ENCODE data around the gene TGFBR2. TPM values are rescaled to one million over a fixed set of nuclear protein-coding genes. Genes with fewer than 3 reads are reported as not detected.
A peak's percentile ranks its signal among the peaks of the same experiment; 100 is the strongest.

The TGFBR2 gene
- total and polyA plus RNA-seq, 2 of the 13 experiments (the other 11 are each of a cell fraction or from before 2014, with no cell fraction given), result 82.2 to 187 TPM

DNA sequence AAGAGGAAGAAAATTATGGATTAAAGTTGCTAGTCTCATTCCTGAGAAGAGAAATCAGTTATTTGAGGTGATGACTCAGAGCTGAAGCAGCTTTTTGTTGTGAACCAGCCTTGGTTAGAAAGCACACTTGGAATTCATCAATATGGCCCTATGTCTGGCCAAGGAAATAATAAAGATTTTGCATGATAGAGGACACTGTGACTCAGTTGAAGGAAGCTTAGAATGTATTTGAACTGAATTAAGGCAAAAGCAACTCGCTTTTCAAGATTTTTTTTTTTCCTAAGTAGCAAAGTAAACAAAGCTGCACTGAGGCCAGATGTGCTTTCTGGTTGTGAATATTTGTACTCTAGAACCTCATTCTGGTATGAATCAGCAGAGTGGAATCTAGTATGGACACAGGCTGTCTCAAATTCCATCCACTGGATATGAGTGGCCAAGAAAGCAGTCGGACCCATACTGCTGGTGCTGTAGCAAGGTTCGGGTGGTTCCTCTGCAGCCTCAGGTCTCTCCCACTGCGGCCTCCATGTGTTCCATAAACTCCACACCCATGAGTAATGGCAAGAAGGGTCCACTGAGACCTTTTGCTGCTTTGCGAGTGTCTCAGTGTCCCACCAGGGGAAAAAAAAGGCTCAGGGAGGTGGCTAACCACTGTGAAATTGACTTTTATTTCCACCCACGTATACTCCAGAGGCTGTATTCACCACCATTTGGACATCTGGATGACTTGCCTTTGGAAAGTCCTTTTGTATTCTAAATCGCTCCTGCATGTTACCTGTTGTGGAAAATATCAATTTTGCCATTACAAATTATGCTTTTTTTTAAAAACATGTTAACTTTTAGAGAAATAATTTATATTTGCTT, 53.1 kb downstream of the TGFBR2 start (continued):
- TF ChIP-seq, protein P1, sequence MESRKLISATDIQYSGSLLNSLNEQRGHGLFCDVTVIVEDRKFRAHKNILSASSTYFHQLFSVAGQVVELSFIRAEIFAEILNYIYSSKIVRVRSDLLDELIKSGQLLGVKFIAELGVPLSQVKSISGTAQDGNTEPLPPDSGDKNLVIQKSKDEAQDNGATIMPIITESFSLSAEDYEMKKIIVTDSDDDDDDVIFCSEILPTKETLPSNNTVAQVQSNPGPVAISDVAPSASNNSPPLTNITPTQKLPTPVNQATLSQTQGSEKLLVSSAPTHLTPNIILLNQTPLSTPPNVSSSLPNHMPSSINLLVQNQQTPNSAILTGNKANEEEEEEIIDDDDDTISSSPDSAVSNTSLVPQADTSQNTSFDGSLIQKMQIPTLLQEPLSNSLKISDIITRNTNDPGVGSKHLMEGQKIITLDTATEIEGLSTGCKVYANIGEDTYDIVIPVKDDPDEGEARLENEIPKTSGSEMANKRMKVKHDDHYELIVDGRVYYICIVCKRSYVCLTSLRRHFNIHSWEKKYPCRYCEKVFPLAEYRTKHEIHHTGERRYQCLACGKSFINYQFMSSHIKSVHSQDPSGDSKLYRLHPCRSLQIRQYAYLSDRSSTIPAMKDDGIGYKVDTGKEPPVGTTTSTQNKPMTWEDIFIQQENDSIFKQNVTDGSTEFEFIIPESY (CRISPR knock-in tag; IDR thresholded peaks at IDR 0.05), result no peak
- TF ChIP-seq ZFP36L2 (CRISPR knock-in tag; IDR thresholded peaks at IDR 0.05) (no peak), POLR2A (IDR thresholded peaks at IDR 0.05; ENCODE audit: insufficient read depth in 1 of 2, low read depth in 2 of 2, low read length in 2 of 2) (peak; percentile 23 to 33; a peak in 1 of 4 replicates), HOMEZ (CRISPR knock-in tag; IDR thresholded peaks at IDR 0.05; ENCODE audit: low read depth) (peak; percentile 71), ZSCAN25 (CRISPR knock-in tag; IDR thresholded peaks at IDR 0.05) (no peak), ZBTB37 (CRISPR knock-in tag; IDR thresholded peaks at IDR 0.05) (0 out of 2 replicates have a peak, but pooled peaks have one; percentile 43), ZNF430 (CRISPR knock-in tag; IDR thresholded peaks at IDR 0.05) (no peak), RELA (CRISPR knock-in tag; IDR thresholded peaks at IDR 0.05) (no peak), ETV5 (CRISPR knock-in tag; IDR thresholded peaks at IDR 0.05; ENCODE audit: borderline replicate concordance) (0 out of 2 replicates have a peak, but pooled peaks have one; percentile 6), CHD2 (IDR thresholded peaks at IDR 0.05; ENCODE audit: low read depth, low read length) (no peak), CEBPZ (IDR thresholded peaks at IDR 0.05; ENCODE audit: low read length) (no peak), JUN (CRISPR knock-in tag; IDR thresholded peaks at IDR 0.05) (peak; percentile 56; the same call in 1 of the 2 replicates), HNRNPK (IDR thresholded peaks at IDR 0.05; ENCODE audit: low read depth, low read length, poor library complexity, severe bottlenecking) (no peak), ZC3H4 (CRISPR knock-in tag; IDR thresholded peaks at IDR 0.05; ENCODE audit: borderline replicate concordance) (no peak)
- TF ChIP-seq, protein P2, sequence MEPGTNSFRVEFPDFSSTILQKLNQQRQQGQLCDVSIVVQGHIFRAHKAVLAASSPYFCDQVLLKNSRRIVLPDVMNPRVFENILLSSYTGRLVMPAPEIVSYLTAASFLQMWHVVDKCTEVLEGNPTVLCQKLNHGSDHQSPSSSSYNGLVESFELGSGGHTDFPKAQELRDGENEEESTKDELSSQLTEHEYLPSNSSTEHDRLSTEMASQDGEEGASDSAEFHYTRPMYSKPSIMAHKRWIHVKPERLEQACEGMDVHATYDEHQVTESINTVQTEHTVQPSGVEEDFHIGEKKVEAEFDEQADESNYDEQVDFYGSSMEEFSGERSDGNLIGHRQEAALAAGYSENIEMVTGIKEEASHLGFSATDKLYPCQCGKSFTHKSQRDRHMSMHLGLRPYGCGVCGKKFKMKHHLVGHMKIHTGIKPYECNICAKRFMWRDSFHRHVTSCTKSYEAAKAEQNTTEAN (CRISPR knock-in tag; conservative IDR thresholded peaks at IDR 0.05), result 0 out of 2 replicates have a peak, but pooled peaks have one; percentile 32
- TF ChIP-seq, protein P3, sequence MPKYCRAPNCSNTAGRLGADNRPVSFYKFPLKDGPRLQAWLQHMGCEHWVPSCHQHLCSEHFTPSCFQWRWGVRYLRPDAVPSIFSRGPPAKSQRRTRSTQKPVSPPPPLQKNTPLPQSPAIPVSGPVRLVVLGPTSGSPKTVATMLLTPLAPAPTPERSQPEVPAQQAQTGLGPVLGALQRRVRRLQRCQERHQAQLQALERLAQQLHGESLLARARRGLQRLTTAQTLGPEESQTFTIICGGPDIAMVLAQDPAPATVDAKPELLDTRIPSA (CRISPR knock-in tag; IDR thresholded peaks at IDR 0.05; ENCODE audit: borderline replicate concordance), result no peak
- TF ChIP-seq, protein P4, sequence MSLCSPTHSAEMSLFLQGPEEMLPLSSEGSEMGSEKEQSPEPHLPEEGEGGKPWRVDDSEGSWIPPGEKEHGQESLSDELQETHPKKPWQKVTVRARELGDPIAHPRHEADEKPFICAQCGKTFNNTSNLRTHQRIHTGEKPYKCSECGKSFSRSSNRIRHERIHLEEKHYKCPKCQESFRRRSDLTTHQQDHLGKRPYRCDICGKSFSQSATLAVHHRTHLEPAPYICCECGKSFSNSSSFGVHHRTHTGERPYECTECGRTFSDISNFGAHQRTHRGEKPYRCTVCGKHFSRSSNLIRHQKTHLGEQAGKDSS (CRISPR knock-in tag; IDR thresholded peaks at IDR 0.05; ENCODE audit: borderline replicate concordance, low read depth), result no peak

All from HepG2 (cell line).